T-helper 22 cell (primary cell): ENCODE results near the gene ETS1.
A peak's percentile ranks its signal among the peaks of the same experiment; 100 is the strongest.

Experiments used
- DNase-seq: peaks from one replicate; pipeline ENCODE4 v3.0.0-alpha.2; 2020; ENCODE audit warnings: low read depth

The ETS1 gene

GRCh38 chr11:128519338-128519737 is 68.0 kb downstream of the ETS1 start:
- DNase-seq: no peak

- DNase-seq: no peak
Observed at GRCh38 chr11:128518493-128519207, 68.7 kb downstream of the ETS1 start.

GRCh38 chr11:128517451-128518230 is 69.7 kb downstream of the ETS1 start:
- DNase-seq: no peak

GRCh38 chr11:128516886-128517285 is 70.5 kb downstream of the ETS1 start:
- DNase-seq: no peak

- no peak for DNase-seq
Observed at GRCh38 chr11:128515826-128516778, 71.3 kb downstream of the ETS1 start.

- DNase-seq: no peak
Observed at GRCh38 chr11:128515086-128515485, 72.3 kb downstream of the ETS1 start.

- no peak for DNase-seq
Observed at GRCh38 chr11:128513915-128514681, 73.3 kb downstream of the ETS1 start.

- DNase-seq: no peak
Observed at GRCh38 chr11:128512474-128512996, 74.8 kb downstream of the ETS1 start.

- DNase-seq: no peak
Observed at GRCh38 chr11:128511712-128512111, 75.6 kb downstream of the ETS1 start.

- DNase-seq: no peak
Observed at GRCh38 chr11:128509621-128510389, 77.6 kb downstream of the ETS1 start.

GRCh38 chr11:128508770-128509510 is 78.4 kb downstream of the ETS1 start:
- no peak for DNase-seq

GRCh38 chr11:128507936-128508335 is 79.4 kb downstream of the ETS1 start:
- DNase-seq: no peak

GRCh38 chr11:128506999-128507611 is 80.3 kb downstream of the ETS1 start:
- no peak for DNase-seq

GRCh38 chr11:128506356-128506755 is 81.0 kb downstream of the ETS1 start:
- DNase-seq: no peak

- DNase-seq: no peak
Observed at GRCh38 chr11:128505449-128506065, 81.8 kb downstream of the ETS1 start.

- no peak for DNase-seq
Observed at GRCh38 chr11:128504486-128504885, 82.9 kb downstream of the ETS1 start.

GRCh38 chr11:128503245-128503991 is 83.9 kb downstream of the ETS1 start:
- peak; percentile 53 for DNase-seq

GRCh38 chr11:128502726-128503125 is 84.6 kb downstream of the ETS1 start:
- no peak for DNase-seq
